HG02763 (cell line): ENCODE results near the gene LMBRD1.

ENCODE experiments used
- ATAC-seq: cut with Tn5 transposase; IDR thresholded peaks from one replicate; pipeline ENCODE4 v1.9.1; 2021; ENCODE audit warnings: mild to moderate bottlenecking, moderate library complexity; ENCODE audit not compliant: unreplicated experiment

The LMBRD1 gene

DNA sequence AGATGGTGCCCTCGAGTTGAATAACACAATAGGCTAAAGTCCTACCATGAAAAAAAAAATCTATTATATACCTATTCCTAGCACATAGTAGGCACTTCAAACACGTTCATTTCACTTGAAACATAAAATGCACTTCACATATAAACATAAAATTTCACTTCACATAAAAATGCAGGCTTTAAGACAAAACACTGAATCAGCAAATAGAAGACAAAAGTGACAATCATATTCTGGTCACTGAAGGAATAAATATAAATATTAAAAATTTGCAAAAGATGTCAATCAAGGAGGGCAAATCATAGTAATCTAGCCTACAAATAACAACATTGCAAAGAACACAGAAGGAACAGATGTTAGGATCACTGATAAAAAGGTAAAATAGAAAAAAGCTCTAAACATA lies 153.1 kb downstream of the LMBRD1 start:
- no peak for ATAC-seq

DNA sequence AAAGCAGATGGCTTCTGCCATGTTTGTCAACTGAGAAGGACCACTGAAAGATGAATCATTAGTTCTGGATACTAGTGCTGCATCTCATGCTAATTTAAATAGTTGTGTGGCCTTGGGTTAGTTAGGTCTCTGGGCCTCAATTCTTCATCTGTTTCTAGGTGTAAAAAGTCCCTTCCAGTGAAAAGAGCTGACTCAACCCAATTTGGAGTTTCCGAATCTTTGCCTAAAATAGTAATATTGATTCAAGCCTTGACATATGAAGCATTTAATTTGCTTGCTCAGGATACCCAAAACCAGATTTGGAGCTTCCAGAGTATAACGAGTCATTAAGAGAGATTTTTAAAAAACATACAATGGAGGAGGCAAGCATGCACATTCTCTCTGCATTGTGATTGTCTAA lies 163.9 kb downstream of the LMBRD1 start:
- no peak for ATAC-seq

- no peak for ATAC-seq
These were observed 165.1 kb downstream of the LMBRD1 start for GRCh38 chr6:69631552-69632346.

- no peak for ATAC-seq
These were observed 166.0 kb downstream of the LMBRD1 start for GRCh38 chr6:69630767-69631166.

GRCh38 chr6:69627625-69628024 lies 169.2 kb downstream of the LMBRD1 start:
- no peak for ATAC-seq

- no peak for ATAC-seq
These were observed 171.9 kb downstream of the LMBRD1 start for GRCh38 chr6:69624944-69625343.
